ENCODE data around the gene MYO5A. TPM values are rescaled to one million over a fixed set of nuclear protein-coding genes. Genes with fewer than 3 reads are reported as not detected.

The MYO5A gene
- total RNA-seq, 1 experiment from 2014 or later, result 29.2 TPM

DNA sequence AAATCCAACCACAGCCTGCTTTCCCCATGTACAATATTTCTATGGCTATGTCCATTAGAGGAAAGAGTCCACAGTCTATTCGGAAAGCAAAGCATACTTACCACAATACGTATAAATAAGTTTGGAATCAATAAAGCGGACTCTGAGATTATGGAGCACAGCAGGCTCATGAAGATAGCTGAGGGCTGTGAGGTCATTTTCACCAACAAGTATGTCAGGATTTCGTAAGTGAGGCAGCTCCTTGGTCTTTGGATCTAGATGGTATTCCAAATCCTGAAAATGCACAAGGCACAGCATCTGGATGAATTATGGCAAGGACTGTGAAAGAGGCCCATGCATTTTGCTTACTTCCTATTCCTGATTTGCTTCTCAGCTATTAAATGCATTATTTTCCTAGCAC, 100.4 kb downstream of the MYO5A start (continued):
- TF ChIP-seq NR1H2 (CRISPR knock-in tag; IDR thresholded peaks at IDR 0.05) (no peak), GRHL2 (CRISPR knock-in tag; IDR thresholded peaks at IDR 0.05; ENCODE audit: insufficient replicate concordance, severe bottlenecking) (no peak), TEAD4 (CRISPR knock-in tag; IDR thresholded peaks at IDR 0.05) (no peak)

GRCh38 chr15:52427804-52428203, 100.9 kb downstream of the MYO5A start:
- Mint-ChIP-seq H3K4me1 (no peaks in the 10 kb centered on the region), H3K4me3 (no peak overlapping the region), H3K36me3 (0 out of 2 replicates have a peak, but pooled peaks cover 3% of the 10 kb centered on the region), H3K9me3 (no peaks in the 10 kb centered on the region), H3K27ac (peak overlapping the region; percentile 2; the same call in 1 of the 2 replicates), H3K27me3 (ENCODE audit: low read depth) (no peaks in the 10 kb centered on the region)
- TF ChIP-seq CBFB (CRISPR knock-in tag; IDR thresholded peaks at IDR 0.05; ENCODE audit: low read depth), result no peak
- TF ChIP-seq ZBTB21 (CRISPR knock-in tag; IDR thresholded peaks at IDR 0.05; ENCODE audit: borderline replicate concordance), result no peak
- TF ChIP-seq NFATC4 (CRISPR knock-in tag; IDR thresholded peaks at IDR 0.05), result no peak
- TF ChIP-seq, protein P1, sequence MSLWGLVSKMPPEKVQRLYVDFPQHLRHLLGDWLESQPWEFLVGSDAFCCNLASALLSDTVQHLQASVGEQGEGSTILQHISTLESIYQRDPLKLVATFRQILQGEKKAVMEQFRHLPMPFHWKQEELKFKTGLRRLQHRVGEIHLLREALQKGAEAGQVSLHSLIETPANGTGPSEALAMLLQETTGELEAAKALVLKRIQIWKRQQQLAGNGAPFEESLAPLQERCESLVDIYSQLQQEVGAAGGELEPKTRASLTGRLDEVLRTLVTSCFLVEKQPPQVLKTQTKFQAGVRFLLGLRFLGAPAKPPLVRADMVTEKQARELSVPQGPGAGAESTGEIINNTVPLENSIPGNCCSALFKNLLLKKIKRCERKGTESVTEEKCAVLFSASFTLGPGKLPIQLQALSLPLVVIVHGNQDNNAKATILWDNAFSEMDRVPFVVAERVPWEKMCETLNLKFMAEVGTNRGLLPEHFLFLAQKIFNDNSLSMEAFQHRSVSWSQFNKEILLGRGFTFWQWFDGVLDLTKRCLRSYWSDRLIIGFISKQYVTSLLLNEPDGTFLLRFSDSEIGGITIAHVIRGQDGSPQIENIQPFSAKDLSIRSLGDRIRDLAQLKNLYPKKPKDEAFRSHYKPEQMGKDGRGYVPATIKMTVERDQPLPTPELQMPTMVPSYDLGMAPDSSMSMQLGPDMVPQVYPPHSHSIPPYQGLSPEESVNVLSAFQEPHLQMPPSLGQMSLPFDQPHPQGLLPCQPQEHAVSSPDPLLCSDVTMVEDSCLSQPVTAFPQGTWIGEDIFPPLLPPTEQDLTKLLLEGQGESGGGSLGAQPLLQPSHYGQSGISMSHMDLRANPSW (CRISPR knock-in tag; conservative IDR thresholded peaks at IDR 0.05; ENCODE audit: low read depth), result no peak
- TF ChIP-seq TP53 (CRISPR knock-in tag; IDR thresholded peaks at IDR 0.05), result no peak
- no peak for TF ChIP-seq E2F1 (CRISPR knock-in tag; IDR thresholded peaks at IDR 0.05)
- TF ChIP-seq FOXJ3 (CRISPR knock-in tag; IDR thresholded peaks at IDR 0.05; ENCODE audit: borderline replicate concordance), result no peak
- no peak for TF ChIP-seq ZNF317 (CRISPR knock-in tag; IDR thresholded peaks at IDR 0.05; ENCODE audit: borderline replicate concordance, low read depth)
- ATAC-seq (no peak), DNase-seq (ENCODE audit: low spot score) (no peak)
- CTCF ChIA-PET, result no interaction called here
- POLR2A ChIA-PET, result interaction anchor here (0.6 kb wide), 1 partner anchor 101 kb away, joined by 3 read pairs; the partner anchor contains the start of gene MYO5A

DNA sequence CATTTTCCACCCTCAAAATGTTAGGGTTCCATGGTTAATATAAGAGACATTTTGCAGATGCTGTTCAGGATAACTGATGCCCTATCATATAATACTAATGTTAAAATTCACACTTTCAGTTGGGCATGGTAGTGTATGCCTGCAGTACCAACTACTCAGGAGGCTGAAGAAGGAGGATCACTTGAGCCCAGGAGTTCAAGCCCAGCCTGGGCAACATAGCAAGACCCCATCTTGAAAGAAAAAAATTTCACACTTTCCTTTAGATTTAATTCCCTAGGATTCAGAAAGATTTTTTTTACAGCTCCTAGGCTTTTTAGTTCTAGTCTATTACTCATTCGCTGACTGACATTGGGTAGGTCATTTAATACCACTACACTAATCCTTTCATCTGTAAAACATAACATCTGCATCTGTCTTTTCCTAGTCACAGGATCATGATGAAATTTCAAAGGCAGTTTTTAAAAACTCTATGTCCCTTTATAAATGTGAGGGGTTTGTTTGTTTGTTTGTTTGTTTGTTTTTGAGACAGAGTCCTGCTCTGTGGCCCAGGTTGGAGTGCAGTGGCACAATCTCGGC, 103.7 kb downstream of the MYO5A start:
- TF ChIP-seq TEAD1 (CRISPR knock-in tag; IDR thresholded peaks at IDR 0.05) (no peak), USF1 (CRISPR knock-in tag; IDR thresholded peaks at IDR 0.05) (no peak), EMX1 (CRISPR knock-in tag; IDR thresholded peaks at IDR 0.05) (no peak), E2F1 (CRISPR knock-in tag; IDR thresholded peaks at IDR 0.05) (no peak)
- TF ChIP-seq, protein P2, sequence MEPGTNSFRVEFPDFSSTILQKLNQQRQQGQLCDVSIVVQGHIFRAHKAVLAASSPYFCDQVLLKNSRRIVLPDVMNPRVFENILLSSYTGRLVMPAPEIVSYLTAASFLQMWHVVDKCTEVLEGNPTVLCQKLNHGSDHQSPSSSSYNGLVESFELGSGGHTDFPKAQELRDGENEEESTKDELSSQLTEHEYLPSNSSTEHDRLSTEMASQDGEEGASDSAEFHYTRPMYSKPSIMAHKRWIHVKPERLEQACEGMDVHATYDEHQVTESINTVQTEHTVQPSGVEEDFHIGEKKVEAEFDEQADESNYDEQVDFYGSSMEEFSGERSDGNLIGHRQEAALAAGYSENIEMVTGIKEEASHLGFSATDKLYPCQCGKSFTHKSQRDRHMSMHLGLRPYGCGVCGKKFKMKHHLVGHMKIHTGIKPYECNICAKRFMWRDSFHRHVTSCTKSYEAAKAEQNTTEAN (CRISPR knock-in tag; IDR thresholded peaks at IDR 0.05), result no peak
- Mint-ChIP-seq H3K36me3 (0 out of 2 replicates have a peak, but pooled peaks cover 3% of the 10 kb centered on the region), H3K9me3 (no peaks in the 10 kb centered on the region), H3K4me1 (no peaks in the 10 kb centered on the region), H3K27me3 (ENCODE audit: low read depth) (no peaks in the 10 kb centered on the region), H3K27ac (no peak overlapping the region), H3K4me3 (no peak overlapping the region)
- ATAC-seq, result no peak
- ChIA-PET POLR2A (no interaction called here), CTCF (no interaction called here)
- DNase-seq (ENCODE audit: low spot score), result no peak
